Astrocyte (in vitro differentiated cells and primary cell): ENCODE measurements around the gene IFI16. TPM values are rescaled to one million over a fixed set of nuclear protein-coding genes. Genes with fewer than 3 reads are reported as not detected.

Experiments used
- DNase-seq: peaks from one replicate; pipeline ENCODE4 v3.0.0-alpha.2; 2010; ENCODE audit warnings: low read depth
- FAIRE-seq: peaks from 2 replicates; lab custom pipeline; 2011; peaks lifted over from hg19 to GRCh38; lab: Jason Lieb, UNC
- H2AFZ ChIP-seq: 2 replicates; pipeline ENCODE4 v1.6.0; 2012; ENCODE audit warnings: low read depth, low read length, inconsistent platforms
- H3K27ac ChIP-seq: 2 replicates; pipeline ENCODE4 v1.5.1; 2011; ENCODE audit warnings: low read depth, low read length, inconsistent platforms
- H3K27me3 ChIP-seq: 2 replicates; pipeline ENCODE4 v1.6.0; 2011; ENCODE audit warnings: low read length, inconsistent platforms; ENCODE audit not compliant: insufficient read depth
- H3K36me3 ChIP-seq: 2 replicates; pipeline ENCODE4 v1.5.1; 2011; ENCODE audit warnings: low read length, inconsistent platforms; ENCODE audit not compliant: insufficient read depth
- H3K4me1 ChIP-seq: 2 replicates; pipeline ENCODE4 v1.5.1; 2011; ENCODE audit warnings: low read length, inconsistent platforms; ENCODE audit not compliant: insufficient read depth
- H3K4me2 ChIP-seq: 2 replicates; pipeline ENCODE4 v1.6.0; 2012; ENCODE audit warnings: low read length, inconsistent platforms
- H3K4me3 ChIP-seq: 2 replicates; pipeline ENCODE4 v1.5.1; 2011; ENCODE audit warnings: low read depth, mild to moderate bottlenecking, low read length, inconsistent platforms; ENCODE audit not compliant: insufficient read depth
- H3K79me2 ChIP-seq: 2 replicates; pipeline ENCODE4 v1.6.0; 2012; ENCODE audit warnings: mild to moderate bottlenecking, low read length, inconsistent platforms; ENCODE audit not compliant: insufficient read depth
- H3K9ac ChIP-seq: 2 replicates; pipeline ENCODE4 v1.6.0; 2012; ENCODE audit warnings: mild to moderate bottlenecking, low read length, inconsistent platforms
- H3K9me3 ChIP-seq: 2 replicates; pipeline ENCODE4 v1.5.1; 2012; ENCODE audit warnings: low read depth, mild to moderate bottlenecking, low read length, inconsistent platforms; ENCODE audit not compliant: insufficient read depth
- H4K20me1 ChIP-seq: 2 replicates; pipeline ENCODE4 v1.6.0; 2012; ENCODE audit warnings: low read length, inconsistent platforms; ENCODE audit not compliant: insufficient read depth
- H3K27ac Mint-ChIP-seq: one replicate; pipeline ENCODE4 v1.8.0; 2021; ENCODE audit warnings: mild to moderate bottlenecking, mixed read lengths; ENCODE audit not compliant: unreplicated experiment
- H3K27me3 Mint-ChIP-seq: one replicate; pipeline ENCODE4 v1.8.0; 2021; ENCODE audit warnings: low read depth, mixed read lengths; ENCODE audit not compliant: unreplicated experiment
- H3K36me3 Mint-ChIP-seq: one replicate; pipeline ENCODE4 v1.8.0; 2021; ENCODE audit warnings: low read depth, mixed read lengths; ENCODE audit not compliant: unreplicated experiment
- H3K4me1 Mint-ChIP-seq: one replicate; pipeline ENCODE4 v1.8.0; 2021; ENCODE audit warnings: low read depth, mixed read lengths; ENCODE audit not compliant: unreplicated experiment
- H3K4me3 Mint-ChIP-seq: one replicate; pipeline ENCODE4 v1.8.0; 2021; ENCODE audit warnings: mild to moderate bottlenecking, moderate library complexity, mixed read lengths; ENCODE audit not compliant: unreplicated experiment
- H3K9me3 Mint-ChIP-seq: one replicate; pipeline ENCODE4 v1.8.0; 2021; ENCODE audit warnings: mild to moderate bottlenecking, mixed read lengths; ENCODE audit not compliant: unreplicated experiment
- EZH2 ChIP-seq: IDR thresholded peaks from 2 replicates; pipeline ENCODE4 v1.6.1; 2012; ENCODE audit warnings: mild to moderate bottlenecking, low read length, inconsistent platforms; ENCODE audit not compliant: insufficient read depth
- total RNA-seq: library from RNA; stranded (reverse); gene quantifications from 2 replicates; pipeline ENCODE4 v1.2.1, GENCODE V29; 2021
- TF ChIP-seq, protein P1 (sequence below): IDR thresholded peaks from 2 replicates; pipeline ENCODE4 v1.5.1; 2011; ENCODE audit warnings: low read depth, mild to moderate bottlenecking, inconsistent platforms, low read length, moderate library complexity; ENCODE audit not compliant: insufficient read depth

IFI16 gene
- total RNA-seq, 1 donor from 2014 or later: 109 TPM

DNA sequence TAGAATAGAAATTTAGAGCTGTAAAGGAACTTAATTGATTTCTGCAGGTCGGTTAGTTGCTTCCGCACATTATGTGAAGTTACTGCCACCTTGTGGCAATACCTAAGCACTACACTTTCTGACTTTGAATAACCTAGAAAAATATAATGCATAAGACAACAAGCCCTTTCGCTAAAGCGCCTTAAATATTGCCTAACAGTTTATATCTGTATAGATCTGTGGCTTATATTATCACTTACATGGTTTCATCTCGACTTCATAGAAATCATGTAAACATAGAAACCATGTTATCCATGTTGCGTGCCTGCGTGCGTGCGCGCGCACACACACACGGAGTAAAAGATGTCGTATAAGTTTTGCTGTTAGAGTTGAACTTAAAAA, 10.9 kb upstream of the IFI16 start:
- DNase-seq (peak; percentile 22), FAIRE-seq (peak; percentile 70)
- H3K27ac ChIP-seq: peak overlapping the region; percentile 94
- no peaks in the 10 kb centered on the region for H3K27me3 Mint-ChIP-seq
- no peaks in the 10 kb centered on the region for H3K27me3 ChIP-seq
- peaks cover 3% of the 10 kb centered on the region for H3K4me1 Mint-ChIP-seq
- H3K27ac Mint-ChIP-seq: peak overlapping the region; percentile 31
- H3K9me3 ChIP-seq: no peaks in the 10 kb centered on the region
- no peaks in the 10 kb centered on the region for H4K20me1 ChIP-seq
- H3K4me3 Mint-ChIP-seq: peak overlapping the region; percentile 55
- H3K4me1 ChIP-seq: peaks cover 23% of the 10 kb centered on the region
- no peaks in the 10 kb centered on the region for H3K36me3 Mint-ChIP-seq
- H3K4me3 ChIP-seq: peak overlapping the region; percentile 77
- TF ChIP-seq, protein P1, sequence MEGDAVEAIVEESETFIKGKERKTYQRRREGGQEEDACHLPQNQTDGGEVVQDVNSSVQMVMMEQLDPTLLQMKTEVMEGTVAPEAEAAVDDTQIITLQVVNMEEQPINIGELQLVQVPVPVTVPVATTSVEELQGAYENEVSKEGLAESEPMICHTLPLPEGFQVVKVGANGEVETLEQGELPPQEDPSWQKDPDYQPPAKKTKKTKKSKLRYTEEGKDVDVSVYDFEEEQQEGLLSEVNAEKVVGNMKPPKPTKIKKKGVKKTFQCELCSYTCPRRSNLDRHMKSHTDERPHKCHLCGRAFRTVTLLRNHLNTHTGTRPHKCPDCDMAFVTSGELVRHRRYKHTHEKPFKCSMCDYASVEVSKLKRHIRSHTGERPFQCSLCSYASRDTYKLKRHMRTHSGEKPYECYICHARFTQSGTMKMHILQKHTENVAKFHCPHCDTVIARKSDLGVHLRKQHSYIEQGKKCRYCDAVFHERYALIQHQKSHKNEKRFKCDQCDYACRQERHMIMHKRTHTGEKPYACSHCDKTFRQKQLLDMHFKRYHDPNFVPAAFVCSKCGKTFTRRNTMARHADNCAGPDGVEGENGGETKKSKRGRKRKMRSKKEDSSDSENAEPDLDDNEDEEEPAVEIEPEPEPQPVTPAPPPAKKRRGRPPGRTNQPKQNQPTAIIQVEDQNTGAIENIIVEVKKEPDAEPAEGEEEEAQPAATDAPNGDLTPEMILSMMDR: peak; percentile 96
- no peak for TF ChIP-seq EZH2
- H2AFZ ChIP-seq: peak overlapping the region; percentile 98
- H3K4me2 ChIP-seq: peak overlapping the region; percentile 95
- no peaks in the 10 kb centered on the region for H3K9me3 Mint-ChIP-seq
- H3K9ac ChIP-seq: peak overlapping the region; percentile 91
- H3K79me2 ChIP-seq: no peaks in the 10 kb centered on the region
- no peaks in the 10 kb centered on the region for H3K36me3 ChIP-seq

DNA sequence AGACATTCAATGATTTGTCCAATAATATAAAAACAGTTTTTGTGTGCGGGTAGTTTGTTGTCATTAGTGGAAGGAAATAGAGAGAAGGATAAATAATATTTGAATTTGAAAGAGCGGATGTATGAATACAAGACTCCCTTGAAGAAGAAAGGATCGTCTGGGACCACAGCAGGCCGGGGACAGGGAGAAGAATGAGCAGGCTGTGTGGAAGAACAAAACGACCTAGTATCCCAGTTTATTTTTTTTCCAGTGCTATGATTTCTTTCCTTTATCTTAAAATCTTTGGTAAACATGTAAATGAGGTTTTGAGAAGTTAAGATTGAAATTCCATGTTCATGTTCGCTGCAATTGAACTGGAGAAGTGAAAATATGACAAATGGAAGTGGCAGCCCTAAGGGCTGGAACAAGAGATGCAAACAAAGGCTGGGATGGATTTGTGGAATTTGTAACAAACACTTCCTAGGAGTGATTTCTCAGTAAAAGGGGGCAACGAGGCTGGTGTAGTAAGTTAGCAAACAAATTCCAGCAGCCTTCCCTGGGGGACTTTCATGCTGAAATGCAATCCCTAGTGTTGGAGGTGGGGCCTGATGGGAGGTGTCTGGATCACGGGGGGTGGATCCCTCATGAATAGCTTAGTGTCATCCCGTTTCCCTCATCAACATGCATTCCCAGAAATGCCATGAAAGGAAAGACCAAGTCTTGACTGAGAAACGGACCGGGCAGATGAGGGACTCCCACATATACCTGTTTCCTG, 10.2 kb upstream of the IFI16 start:
- H3K36me3 Mint-ChIP-seq: no peaks in the 10 kb centered on the region
- Histone ChIP-seq H3K9me3 (no peaks in the 10 kb centered on the region), H3K4me1 (peaks cover 23% of the 10 kb centered on the region), H3K27me3 (no peaks in the 10 kb centered on the region), H3K9ac (peak overlapping the region; percentile 91), H3K4me2 (peak overlapping the region; percentile 95), H3K36me3 (no peaks in the 10 kb centered on the region), H3K4me3 (peak overlapping the region; percentile 77), H3K79me2 (no peaks in the 10 kb centered on the region), H4K20me1 (no peaks in the 10 kb centered on the region), H3K27ac (peak overlapping the region; percentile 94), H2AFZ (peak overlapping the region; percentile 98)
- TF ChIP-seq EZH2: no peak
- TF ChIP-seq, protein P1: no peak
- H3K4me1 Mint-ChIP-seq: peaks cover 3% of the 10 kb centered on the region
- peak; percentile 91 for DNase-seq
- H3K9me3 Mint-ChIP-seq: no peaks in the 10 kb centered on the region
- FAIRE-seq: peak; percentile 84
- H3K27ac Mint-ChIP-seq: peak overlapping the region; percentile 92
- no peaks in the 10 kb centered on the region for H3K27me3 Mint-ChIP-seq
- peak overlapping the region; percentile 81 for H3K4me3 Mint-ChIP-seq

DNA sequence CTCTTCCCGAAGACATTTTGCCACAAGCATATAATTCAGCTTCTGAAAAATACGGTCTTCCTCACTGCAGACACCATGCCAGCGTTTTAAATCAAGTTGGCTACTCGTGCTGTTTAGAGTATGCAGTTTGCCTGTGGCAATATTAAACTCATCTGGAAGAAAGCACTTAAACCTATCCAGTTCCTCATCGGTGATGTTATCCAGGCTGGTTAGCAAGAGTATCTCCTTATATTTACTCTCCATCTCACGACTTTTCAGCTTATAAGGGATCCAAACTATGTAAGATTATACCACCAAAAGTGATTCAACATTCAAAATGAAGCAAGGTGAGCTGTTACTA, 9.7 kb upstream of the IFI16 start:
- Histone ChIP-seq H3K4me1 (peaks cover 23% of the 10 kb centered on the region), H3K4me3 (peak overlapping the region; percentile 77), H3K9me3 (no peaks in the 10 kb centered on the region), H2AFZ (peak overlapping the region; percentile 98), H3K4me2 (peak overlapping the region; percentile 95), H3K79me2 (no peaks in the 10 kb centered on the region), H3K9ac (peak overlapping the region; percentile 91), H4K20me1 (no peaks in the 10 kb centered on the region), H3K27me3 (no peaks in the 10 kb centered on the region), H3K27ac (peak overlapping the region; percentile 94), H3K36me3 (no peaks in the 10 kb centered on the region)
- Mint-ChIP-seq H3K27me3 (no peaks in the 10 kb centered on the region), H3K9me3 (no peaks in the 10 kb centered on the region), H3K27ac (peak overlapping the region; percentile 92), H3K36me3 (no peaks in the 10 kb centered on the region), H3K4me1 (peaks cover 3% of the 10 kb centered on the region), H3K4me3 (peak overlapping the region; percentile 81)
- TF ChIP-seq EZH2: no peak
- TF ChIP-seq, protein P1: no peak
- DNase-seq (no peak), FAIRE-seq (no peak)
